CD14-positive monocyte (primary cell): ENCODE results near the gene RITA1. TPM values are rescaled to one million over a fixed set of nuclear protein-coding genes. Genes with fewer than 3 reads are reported as not detected.

Experiments used
- DNase-seq, 3 donors: peaks; one replicate each; pipeline ENCODE4 v3.0.0-alpha.2; 2011 to 2022
- H2AFZ ChIP-seq: 2 replicates; pipeline ENCODE4 v1.6.0; 2012; ENCODE audit warnings: mild to moderate bottlenecking, low read depth, low read length, inconsistent platforms; ENCODE audit not compliant: insufficient read depth, poor library complexity, severe bottlenecking
- H3K27ac ChIP-seq, 2 donors: 1 replicate in 1 of 2; 2 replicates in 1 of 2; pipeline ENCODE4 v1.5.1; 2012 to 2013; ENCODE audit warnings: low read length in 2 of 2, control low read depth in 1 of 2, inconsistent platforms in 1 of 2, low read depth in 1 of 2, mild to moderate bottlenecking in 1 of 2
- H3K27me3 ChIP-seq, 2 donors: one replicate each; pipeline versions ENCODE4 v1.6.0 to v1.6.1; 2011 to 2013; ENCODE audit warnings: low read length in 2 of 2; ENCODE audit not compliant: control insufficient read depth in 2 of 2, insufficient read depth in 2 of 2
- H3K36me3 ChIP-seq, 2 donors: replicated peaks in 1 of 2; 1 replicate in 1 of 2; 2 replicates in 1 of 2; pipeline versions ENCODE4 v1.5.1 to v1.6.1; 2012 to 2013; ENCODE audit warnings: low read length in 2 of 2, control low read depth in 1 of 2, inconsistent platforms in 1 of 2, mild to moderate bottlenecking in 1 of 2; ENCODE audit not compliant: insufficient read depth in 2 of 2, control insufficient read depth in 1 of 2
- H3K4me1 ChIP-seq, 2 donors: 1 replicate in 1 of 2; 2 replicates in 1 of 2; pipeline versions ENCODE4 v1.5.1 to v1.6.1; 2012 to 2013; ENCODE audit warnings: low read length in 2 of 2, control low read depth in 1 of 2, inconsistent platforms in 1 of 2, mild to moderate bottlenecking in 1 of 2, moderate library complexity in 1 of 2; ENCODE audit not compliant: insufficient read depth in 2 of 2, control insufficient read depth in 1 of 2
- H3K4me2 ChIP-seq: replicated peaks from 2 replicates; pipeline ENCODE3; 2012; ENCODE audit warnings: low read length, moderate library complexity, mild to moderate bottlenecking; ENCODE audit not compliant: poor library complexity, severe bottlenecking; ENCODE audit errors: extremely low read depth
- H3K4me3 ChIP-seq, 3 experiments: fragments of 200-600 bp in 1 of 3; sonication (generic) in 1 of 3; replicated peaks in 1 of 3; 1 replicate in 2 of 3; 2 replicates in 1 of 3; pipeline ENCODE4 v1.5.1; 2011 to 2013; ENCODE audit warnings: low read length in 3 of 3, mild to moderate bottlenecking in 3 of 3, control low read depth in 2 of 3, low read depth in 2 of 3, inconsistent platforms in 1 of 3, moderate library complexity in 1 of 3
- H3K79me2 ChIP-seq: 2 replicates; pipeline ENCODE4 v1.6.0; 2012; ENCODE audit warnings: mild to moderate bottlenecking, control low read depth, inconsistent platforms, low read length, moderate library complexity; ENCODE audit not compliant: insufficient read depth
- H3K9ac ChIP-seq: 2 replicates; pipeline ENCODE4 v1.6.0; 2017; ENCODE audit warnings: low read length, mild to moderate bottlenecking; ENCODE audit not compliant: insufficient read depth, poor library complexity, severe bottlenecking
- H3K9me3 ChIP-seq, 2 donors: replicated peaks in 1 of 2; 1 replicate in 1 of 2; 2 replicates in 1 of 2; pipeline versions ENCODE4 v1.5.1 to v1.6.1; 2012 to 2013; ENCODE audit warnings: low read length in 2 of 2, control low read depth in 1 of 2; ENCODE audit not compliant: control insufficient read depth in 1 of 2, insufficient read depth in 1 of 2
- H4K20me1 ChIP-seq: 2 replicates; pipeline ENCODE4 v1.6.0; 2012; ENCODE audit warnings: mild to moderate bottlenecking, low read length, control low read depth, moderate library complexity; ENCODE audit not compliant: insufficient read depth
- H3K27ac Mint-ChIP-seq, 7 donors: one replicate each; pipeline ENCODE4 v1.8.0; 2020; ENCODE audit warnings: mild to moderate bottlenecking in 7 of 7, mixed read lengths in 7 of 7, moderate library complexity in 6 of 7, inconsistent platforms in 2 of 7
- H3K27me3 Mint-ChIP-seq, 3 donors: one replicate each; pipeline ENCODE4 v1.8.0; 2021 to 2022; ENCODE audit warnings: low read depth in 3 of 3, mild to moderate bottlenecking in 3 of 3, mixed read lengths in 3 of 3, moderate library complexity in 3 of 3, inconsistent platforms in 1 of 3
- H3K36me3 Mint-ChIP-seq, 2 donors: one replicate each; pipeline ENCODE4 v1.8.0; 2020; ENCODE audit warnings: mixed read lengths in 2 of 2, inconsistent platforms in 1 of 2, mild to moderate bottlenecking in 1 of 2
- H3K4me1 Mint-ChIP-seq: one replicate; pipeline ENCODE4 v1.8.0; 2020; ENCODE audit warnings: mild to moderate bottlenecking, mixed read lengths
- H3K4me3 Mint-ChIP-seq, 2 donors: one replicate each; pipeline ENCODE4 v1.8.0; 2020; ENCODE audit warnings: mild to moderate bottlenecking in 2 of 2, mixed read lengths in 2 of 2, moderate library complexity in 1 of 2
- H3K9me3 Mint-ChIP-seq, 7 donors: one replicate each; pipeline ENCODE4 v1.8.0; 2020 to 2022; ENCODE audit warnings: mixed read lengths in 7 of 7, mild to moderate bottlenecking in 6 of 7, moderate library complexity in 6 of 7, inconsistent platforms in 2 of 7
- CTCF ChIP-seq: fragments of 200-600 bp; IDR thresholded peaks from one replicate; pipeline ENCODE4 v1.8.0; 2022; ENCODE audit warnings: antibody characterized with exemption, mild to moderate bottlenecking
- WGBS: methylation state at CpG from one replicate; pipeline ENCODE4 v1.1.5; 2013; ENCODE audit warnings: missing lambda C conversion rate; ENCODE audit not compliant: insufficient coverage; 5-methylcytosine and 5-hydroxymethylcytosine counted together
- intact Hi-C, 2 donors: fragments of 100-400 bp; cut with micrococcal nuclease; formaldehyde crosslinking; loops; one replicate each; pipeline versions ENCODE4 v1.15.0 to v1.15.1; 2023
- polyA plus RNA-seq, 3 donors: library from polyadenylated mRNA; depleted of rRNA in 1 of 3; unstranded in 2 of 3; stranded (reverse) in 1 of 3; fragments of 300-500 nt in 2 of 3; fragments of >200 nt in 1 of 3; fragmentation: Illumina TruSeq in 2 of 3; gene quantifications; 1 replicate in 2 of 3; 2 replicates in 1 of 3; pipeline ENCODE4 v1.2.3, GENCODE V29; 2012 to 2021

RITA1 gene
- polyA plus RNA-seq, 3 donors: 4.9 to 17.6 (median 16.4) TPM

GRCh38 chr12:113207613-113208040, 22.1 kb downstream of the RITA1 start:
- Mint-ChIP-seq H3K27ac (peak overlapping the region; percentile 98 to 100 (median 99)), H3K4me3 (peak overlapping the region; percentile 53 to 72), H3K9me3 (peaks cover 0 to 4% (median 0%) of the 10 kb centered on the region in 7 donors), H3K27me3 (peaks cover 0 to 8% (median 0%) of the 10 kb centered on the region in 3 donors), H3K36me3 (peaks cover 6 to 14% of the 10 kb centered on the region in 2 donors), H3K4me1 (peaks cover 81% of the 10 kb centered on the region)
- Histone ChIP-seq H3K79me2 (peaks cover 14% of the 10 kb centered on the region), H3K27ac (peak overlapping the region; percentile 76 to 89), H2AFZ (no peak overlapping the region), H3K4me3 (peak overlapping the region in 1 of 3 experiments; percentile 50), H3K4me1 (peaks cover 93 to 99% of the 10 kb centered on the region in 2 donors), H4K20me1 (no peaks in the 10 kb centered on the region), H3K4me2 (peak overlapping the region; percentile 43), H3K36me3 (no peaks in the 10 kb centered on the region), H3K9me3 (no peaks in the 10 kb centered on the region), H3K9ac (no peak overlapping the region), H3K27me3 (no peaks in the 10 kb centered on the region)
- intact Hi-C loops: loop anchor here (1.0 to 10.0 kb wide), 2 partner anchors 8 to 217 kb away; partner anchors contain the start of gene SDSL (in 2 of the 2)
- peak in 1 of 3 donors; percentile 20 for DNase-seq
- 0% methylated on average over 1 of the region's 6 CpGs for WGBS
- no peak for TF ChIP-seq CTCF

- Histone ChIP-seq H3K4me3 (peak overlapping the region in 1 of 3 experiments; percentile 50), H3K9me3 (no peaks in the 10 kb centered on the region), H3K4me1 (peaks cover 89 to 99% of the 10 kb centered on the region in 2 donors), H3K9ac (peak overlapping the region; percentile 20), H3K4me2 (peak overlapping the region; percentile 43), H3K79me2 (peaks cover 14% of the 10 kb centered on the region), H3K36me3 (no peaks in the 10 kb centered on the region), H3K27me3 (no peaks in the 10 kb centered on the region), H3K27ac (peak overlapping the region; percentile 76 to 89), H4K20me1 (no peaks in the 10 kb centered on the region), H2AFZ (peak overlapping the region; percentile 31)
- peaks cover 81% of the 10 kb centered on the region for H3K4me1 Mint-ChIP-seq
- no peak for TF ChIP-seq CTCF
- H3K27me3 Mint-ChIP-seq: peaks cover 0 to 8% (median 0%) of the 10 kb centered on the region in 3 donors
- H3K27ac Mint-ChIP-seq: peak overlapping the region; percentile 98 to 100 (median 99)
- H3K9me3 Mint-ChIP-seq: peaks cover 0 to 4% (median 0%) of the 10 kb centered on the region in 7 donors
- intact Hi-C loops: loop anchor here (10.0 kb wide), 1 partner anchor 217 kb away; the partner anchor contains the start of gene SDSL (in 2 of the 2)
- peaks cover 8 to 14% of the 10 kb centered on the region in 2 donors for H3K36me3 Mint-ChIP-seq
- peak; percentile 85 to 94 (median 91) for DNase-seq
- 0% methylated on average over 9 of the region's 10 CpGs for WGBS
- peak overlapping the region; percentile 53 to 82 for H3K4me3 Mint-ChIP-seq
Measured at GRCh38 chr12:113208041-113208934, 22.8 kb downstream of the RITA1 start.
